ENCODE measurements around the gene DUS1L. TPM values are rescaled to one million over a fixed set of nuclear protein-coding genes. Genes with fewer than 3 reads are reported as not detected.

DUS1L gene
- total and polyA plus RNA-seq, 2 experiments from 2014 or later, result 66.0 to 122 TPM

DNA sequence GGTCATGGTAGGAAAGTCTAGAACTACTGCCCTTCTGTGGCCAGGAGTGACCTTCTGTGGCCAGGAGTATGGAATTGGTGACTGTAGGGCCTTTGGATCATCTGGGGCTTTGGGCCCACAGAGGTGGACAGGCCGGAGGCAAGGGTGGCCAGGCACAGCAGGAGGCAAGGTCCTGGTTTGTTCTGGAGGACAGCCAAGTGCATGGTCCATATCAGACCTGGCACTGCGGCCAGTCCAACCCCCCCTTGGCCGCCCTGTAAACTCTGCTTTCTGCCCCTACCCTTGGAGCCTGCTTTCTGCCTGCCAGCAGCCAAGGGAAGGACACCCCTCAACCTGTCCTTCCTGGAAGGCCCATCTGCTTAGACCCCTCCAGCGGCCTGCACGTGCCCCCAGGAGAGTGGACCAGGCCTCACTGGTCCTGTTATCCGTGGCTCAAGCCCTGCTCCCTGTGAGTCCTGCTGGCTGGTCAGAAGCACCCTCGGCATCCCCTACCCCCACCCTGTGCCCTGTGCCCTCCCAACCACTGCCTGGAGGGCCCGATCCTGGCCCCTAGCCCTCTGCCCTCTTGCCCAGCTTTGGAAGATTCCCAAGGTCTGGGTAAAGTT is 25.8 kb downstream of the DUS1L start:
- H3K4me3 Mint-ChIP-seq, result no peak overlapping the region; the same call in 2 of the 3 replicates
- no peaks in the 10 kb centered on the region; the same call in 2 of the 3 replicates for H3K9me3 Mint-ChIP-seq
- H3K27ac ChIP-seq (ENCODE audit: low read depth), result no peak overlapping the region
- H3K27me3 Mint-ChIP-seq (ENCODE audit: insufficient read depth, low read depth, poor library complexity), result peaks cover 13% of the 10 kb centered on the region
- H3K4me3 ChIP-seq, result no peak overlapping the region
- no peaks in the 10 kb centered on the region; the same call in 1 of the 2 replicates for H3K4me1 ChIP-seq (ENCODE audit: insufficient read depth)
- H3K9me2 ChIP-seq (ENCODE audit: insufficient read depth), result no peaks in the 10 kb centered on the region
- H3K4me1 Mint-ChIP-seq, result peaks cover 29% of the 10 kb centered on the region
- H3K79me2 ChIP-seq (replicated peaks; ENCODE audit: insufficient read depth), result no peaks in the 10 kb centered on the region
- ATAC-seq, result no peak
- H3K4me2 ChIP-seq, result no peak overlapping the region
- no peak overlapping the region for H3K27ac Mint-ChIP-seq
- TF ChIP-seq, protein P1, sequence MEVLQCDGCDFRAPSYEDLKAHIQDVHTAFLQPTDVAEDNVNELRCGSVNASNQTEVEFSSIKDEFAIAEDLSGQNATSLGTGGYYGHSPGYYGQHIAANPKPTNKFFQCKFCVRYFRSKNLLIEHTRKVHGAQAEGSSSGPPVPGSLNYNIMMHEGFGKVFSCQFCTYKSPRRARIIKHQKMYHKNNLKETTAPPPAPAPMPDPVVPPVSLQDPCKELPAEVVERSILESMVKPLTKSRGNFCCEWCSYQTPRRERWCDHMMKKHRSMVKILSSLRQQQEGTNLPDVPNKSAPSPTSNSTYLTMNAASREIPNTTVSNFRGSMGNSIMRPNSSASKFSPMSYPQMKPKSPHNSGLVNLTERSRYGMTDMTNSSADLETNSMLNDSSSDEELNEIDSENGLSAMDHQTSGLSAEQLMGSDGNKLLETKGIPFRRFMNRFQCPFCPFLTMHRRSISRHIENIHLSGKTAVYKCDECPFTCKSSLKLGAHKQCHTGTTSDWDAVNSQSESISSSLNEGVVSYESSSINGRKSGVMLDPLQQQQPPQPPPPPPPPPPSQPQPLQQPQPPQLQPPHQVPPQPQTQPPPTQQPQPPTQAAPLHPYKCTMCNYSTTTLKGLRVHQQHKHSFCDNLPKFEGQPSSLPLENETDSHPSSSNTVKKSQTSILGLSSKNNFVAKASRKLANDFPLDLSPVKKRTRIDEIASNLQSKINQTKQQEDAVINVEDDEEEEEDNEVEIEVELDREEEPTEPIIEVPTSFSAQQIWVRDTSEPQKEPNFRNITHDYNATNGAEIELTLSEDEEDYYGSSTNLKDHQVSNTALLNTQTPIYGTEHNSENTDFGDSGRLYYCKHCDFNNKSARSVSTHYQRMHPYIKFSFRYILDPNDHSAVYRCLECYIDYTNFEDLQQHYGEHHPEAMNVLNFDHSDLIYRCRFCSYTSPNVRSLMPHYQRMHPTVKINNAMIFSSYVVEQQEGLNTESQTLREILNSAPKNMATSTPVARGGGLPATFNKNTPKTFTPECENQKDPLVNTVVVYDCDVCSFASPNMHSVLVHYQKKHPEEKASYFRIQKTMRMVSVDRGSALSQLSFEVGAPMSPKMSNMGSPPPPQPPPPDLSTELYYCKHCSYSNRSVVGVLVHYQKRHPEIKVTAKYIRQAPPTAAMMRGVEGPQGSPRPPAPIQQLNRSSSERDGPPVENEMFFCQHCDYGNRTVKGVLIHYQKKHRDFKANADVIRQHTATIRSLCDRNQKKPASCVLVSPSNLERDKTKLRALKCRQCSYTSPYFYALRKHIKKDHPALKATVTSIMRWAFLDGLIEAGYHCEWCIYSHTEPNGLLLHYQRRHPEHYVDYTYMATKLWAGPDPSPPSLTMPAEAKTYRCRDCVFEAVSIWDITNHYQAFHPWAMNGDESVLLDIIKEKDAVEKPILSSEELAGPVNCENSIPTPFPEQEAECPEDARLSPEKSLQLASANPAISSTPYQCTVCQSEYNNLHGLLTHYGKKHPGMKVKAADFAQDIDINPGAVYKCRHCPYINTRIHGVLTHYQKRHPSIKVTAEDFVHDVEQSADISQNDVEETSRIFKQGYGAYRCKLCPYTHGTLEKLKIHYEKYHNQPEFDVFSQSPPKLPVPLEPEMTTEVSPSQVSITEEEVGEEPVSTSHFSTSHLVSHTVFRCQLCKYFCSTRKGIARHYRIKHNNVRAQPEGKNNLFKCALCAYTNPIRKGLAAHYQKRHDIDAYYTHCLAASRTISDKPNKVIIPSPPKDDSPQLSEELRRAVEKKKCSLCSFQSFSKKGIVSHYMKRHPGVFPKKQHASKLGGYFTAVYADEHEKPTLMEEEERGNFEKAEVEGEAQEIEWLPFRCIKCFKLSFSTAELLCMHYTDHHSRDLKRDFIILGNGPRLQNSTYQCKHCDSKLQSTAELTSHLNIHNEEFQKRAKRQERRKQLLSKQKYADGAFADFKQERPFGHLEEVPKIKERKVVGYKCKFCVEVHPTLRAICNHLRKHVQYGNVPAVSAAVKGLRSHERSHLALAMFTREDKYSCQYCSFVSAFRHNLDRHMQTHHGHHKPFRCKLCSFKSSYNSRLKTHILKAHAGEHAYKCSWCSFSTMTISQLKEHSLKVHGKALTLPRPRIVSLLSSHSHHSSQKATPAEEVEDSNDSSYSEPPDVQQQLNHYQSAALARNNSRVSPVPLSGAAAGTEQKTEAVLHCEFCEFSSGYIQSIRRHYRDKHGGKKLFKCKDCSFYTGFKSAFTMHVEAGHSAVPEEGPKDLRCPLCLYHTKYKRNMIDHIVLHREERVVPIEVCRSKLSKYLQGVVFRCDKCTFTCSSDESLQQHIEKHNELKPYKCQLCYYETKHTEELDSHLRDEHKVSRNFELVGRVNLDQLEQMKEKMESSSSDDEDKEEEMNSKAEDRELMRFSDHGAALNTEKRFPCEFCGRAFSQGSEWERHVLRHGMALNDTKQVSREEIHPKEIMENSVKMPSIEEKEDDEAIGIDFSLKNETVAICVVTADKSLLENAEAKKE (CRISPR knock-in tag; IDR thresholded peaks at IDR 0.05), result no peak
- TF ChIP-seq ZNF114 (CRISPR knock-in tag; IDR thresholded peaks at IDR 0.05) (no peak), CTCF (conservative IDR thresholded peaks at IDR 0.05; ENCODE audit: low read depth in 2 of 2) (no peak), NANOG (IDR thresholded peaks at IDR 0.05; ENCODE audit: borderline replicate concordance) (no peak), REST (IDR thresholded peaks at IDR 0.05; ENCODE audit: unreplicated experiment) (no peak), ZNF331 (CRISPR knock-in tag; IDR thresholded peaks at IDR 0.05; ENCODE audit: low read depth) (no peak), EZH2 (IDR thresholded peaks at IDR 0.05; ENCODE audit: low read depth, unreplicated experiment) (no peak), POLR2AphosphoS5 (IDR thresholded peaks at IDR 0.05; ENCODE audit: low read depth) (no peak), CREB1 (CRISPR knock-in tag; IDR thresholded peaks at IDR 0.05; ENCODE audit: low read depth) (no peak), EZH2phosphoT487 (IDR thresholded peaks at IDR 0.05; ENCODE audit: unreplicated experiment) (no peak), JUNB (IDR thresholded peaks at IDR 0.05; ENCODE audit: unreplicated experiment) (no peak)
- TF ChIP-seq, protein P2, sequence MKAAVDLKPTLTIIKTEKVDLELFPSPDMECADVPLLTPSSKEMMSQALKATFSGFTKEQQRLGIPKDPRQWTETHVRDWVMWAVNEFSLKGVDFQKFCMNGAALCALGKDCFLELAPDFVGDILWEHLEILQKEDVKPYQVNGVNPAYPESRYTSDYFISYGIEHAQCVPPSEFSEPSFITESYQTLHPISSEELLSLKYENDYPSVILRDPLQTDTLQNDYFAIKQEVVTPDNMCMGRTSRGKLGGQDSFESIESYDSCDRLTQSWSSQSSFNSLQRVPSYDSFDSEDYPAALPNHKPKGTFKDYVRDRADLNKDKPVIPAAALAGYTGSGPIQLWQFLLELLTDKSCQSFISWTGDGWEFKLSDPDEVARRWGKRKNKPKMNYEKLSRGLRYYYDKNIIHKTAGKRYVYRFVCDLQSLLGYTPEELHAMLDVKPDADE (IDR thresholded peaks at IDR 0.05), result no peak
- H4K20me1 ChIP-seq (replicated peaks; ENCODE audit: insufficient read depth), result no peaks in the 10 kb centered on the region; the same call in 1 of the 2 replicates
- no peak for DNase-seq (ENCODE audit: low spot score)
- no peaks in the 10 kb centered on the region for H3K27me3 ChIP-seq (ENCODE audit: insufficient read depth)
- peaks cover 11% of the 10 kb centered on the region for H3F3A ChIP-seq (replicated peaks; ENCODE audit: low read depth)
- H3K36me3 Mint-ChIP-seq (ENCODE audit: low read depth), result peaks cover 3% of the 10 kb centered on the region; the same call in 1 of the 3 replicates
- H2AFZ ChIP-seq, result no peak overlapping the region
- H3K36me3 ChIP-seq (ENCODE audit: insufficient read depth), result no peaks in the 10 kb centered on the region

Measured in GM23338 (cell line).